ENCODE results near the gene ANTXR1.

DNA sequence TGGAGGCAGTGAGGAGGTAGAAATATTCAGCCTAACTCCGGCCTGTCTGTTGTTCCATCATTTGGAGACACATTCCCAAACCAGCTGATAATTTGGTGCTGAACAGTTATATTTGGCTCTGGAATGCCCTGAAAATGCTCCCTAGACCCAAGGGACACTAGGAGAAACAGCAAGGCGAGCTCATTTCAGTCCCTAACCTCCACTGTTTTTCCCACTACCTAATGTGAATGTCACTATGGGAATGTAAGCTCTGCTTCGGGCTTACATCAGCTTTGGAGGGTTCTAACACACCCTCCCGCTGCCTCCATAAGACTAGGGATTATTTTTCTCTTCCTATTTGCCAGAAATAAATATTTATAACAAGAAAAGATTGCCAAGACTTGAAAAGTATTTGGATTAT lies 103.5 kb downstream of the ANTXR1 start:
- TF ChIP-seq EZH2phosphoT487 (IDR thresholded peaks at IDR 0.05; ENCODE audit: low read depth, severe bottlenecking, unreplicated experiment) (no peak), CTCF (IDR thresholded peaks at IDR 0.05; ENCODE audit: poor library complexity) (no peak), EZH2 (IDR thresholded peaks at IDR 0.05; ENCODE audit: borderline replicate concordance) (no peak)

Measured in hepatocyte (in vitro differentiated cells).